Upper lobe of left lung (tissue), 6 donors: ENCODE measurements around the gene LRRC36. TPM values are rescaled to one million over a fixed set of nuclear protein-coding genes. Genes with fewer than 3 reads are reported as not detected.

ENCODE experiments used
- ATAC-seq, 2 donors: fragments of 200-7000 bp; cut with Tn5 transposase; one replicate each; pipeline ENCODE4 v1.9.1; 2022; ENCODE audit warnings: mild to moderate bottlenecking in 2 of 2, moderate library complexity in 2 of 2; ENCODE audit not compliant: low FRiP score in 2 of 2
- DNase-seq, 2 donors: peaks; one replicate each; pipeline ENCODE4 v3.0.0-alpha.2; 2019 to 2020
- H3K27ac ChIP-seq, 4 donors: fragments of 200-600 bp; sonication (generic); one replicate each; pipeline ENCODE4 v1.5.1; 2016 to 2019
- H3K27me3 ChIP-seq, 4 donors: fragments of 200-600 bp; sonication (generic); one replicate each; pipeline ENCODE4 v1.5.1; 2017 to 2019
- H3K36me3 ChIP-seq, 4 donors: fragments of 200-600 bp; sonication (generic); one replicate each; pipeline ENCODE4 v1.5.1; 2016 to 2019
- H3K4me1 ChIP-seq, 4 donors: fragments of 200-600 bp; sonication (generic); one replicate each; pipeline ENCODE4 v1.5.1; 2018 to 2019
- H3K4me3 ChIP-seq, 4 donors: fragments of 200-600 bp; sonication (generic); one replicate each; pipeline ENCODE4 v1.5.1; 2017 to 2019; ENCODE audit warnings: mild to moderate bottlenecking in 2 of 4, moderate library complexity in 1 of 4
- H3K9me3 ChIP-seq, 4 donors: fragments of 200-600 bp; sonication (generic); one replicate each; pipeline ENCODE4 v1.5.1; 2018 to 2019
- EP300 ChIP-seq, 4 donors: sonication (generic); formaldehyde crosslinking; IDR thresholded peaks; one replicate each; pipeline ENCODE4 v1.5.1; 2017; ENCODE audit warnings: antibody characterized with exemption in 4 of 4, control low read depth in 2 of 4
- POLR2A ChIP-seq, 4 donors: fragments of 450-650 bp; IDR thresholded peaks; one replicate each; pipeline ENCODE4 v1.5.1; 2016 to 2017; ENCODE audit warnings: antibody characterized with exemption in 4 of 4, mild to moderate bottlenecking in 2 of 4
- POLR2AphosphoS5 ChIP-seq, 2 donors: sonication (generic); formaldehyde crosslinking; IDR thresholded peaks; one replicate each; pipeline ENCODE4 v1.5.1; 2017; ENCODE audit warnings: antibody characterized with exemption in 2 of 2
- WGBS, 2 donors: methylation state at CpG; one replicate each; pipeline ENCODE4 v1.1.5; 2017 to 2018; 5-methylcytosine and 5-hydroxymethylcytosine counted together
- total RNA-seq, 6 donors: library from RNA; depleted of rRNA in 4 of 6; stranded (reverse); fragments of >200 nt in 4 of 6; gene quantifications; one replicate each; pipeline versions ENCODE4 v1.1.0 to v1.2.1, GENCODE V29; 2016 to 2021
- TF ChIP-seq, protein P1 (sequence below), 6 experiments: fragments of 450-650 bp in 4 of 6; fragments of 200-600 bp in 2 of 6; sonication (generic) in 2 of 6; IDR thresholded peaks; one replicate each; pipeline ENCODE4 v1.5.1; 2016 to 2019; ENCODE audit warnings: antibody characterized with exemption in 6 of 6
- donor health status: DM: no; HTN: no; CAD: no; lungs with moderate emphysema.
- donor health status: DM: no; HTN: yes; CAD: no; lungs with severe emphysema.

Gene LRRC36
- total RNA-seq, 6 donors from 2014 or later: 5.9 to 110 (median 22.8) TPM

DNA sequence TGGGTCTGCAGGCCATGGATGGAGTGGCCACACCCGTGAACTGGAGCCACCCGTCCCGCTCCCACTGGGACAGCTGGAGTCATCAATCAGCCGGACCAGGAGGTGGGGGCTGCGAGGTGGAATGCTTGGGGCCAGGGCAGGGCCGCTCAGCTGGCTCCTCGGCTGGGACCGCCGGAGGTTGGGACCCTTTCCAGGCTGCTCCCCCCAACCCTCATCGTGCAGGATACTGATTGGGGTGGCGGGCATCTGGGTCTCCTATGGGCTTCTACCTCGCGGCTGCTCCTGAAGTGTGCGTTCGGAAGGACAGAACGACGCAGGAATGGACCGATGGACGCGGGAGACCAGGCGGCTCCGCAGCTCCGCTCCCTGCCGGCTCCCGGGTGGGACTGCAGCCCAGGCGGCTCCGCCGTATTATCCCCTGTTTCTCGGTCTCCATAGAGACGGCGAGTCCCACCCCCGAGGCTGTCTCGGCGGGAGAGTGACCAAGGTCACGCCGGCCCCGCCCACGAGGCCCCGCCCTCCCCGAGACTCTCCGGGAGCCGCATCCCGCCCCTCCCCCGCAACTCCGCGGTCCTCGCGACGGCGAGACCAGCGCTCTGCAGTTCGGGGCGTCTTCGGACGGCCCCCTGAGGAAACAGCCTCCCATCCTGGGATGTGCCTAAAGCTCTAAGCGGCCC lies 66.6 kb downstream of the LRRC36 start, which contains the start of gene TPPP3:
TSS of gene TPPP3 (minus strand) at position 388 of the 677 bp plus-strand sequence. CDS start 2,387 bp downstream, outside the sequence.
- DNase-seq (peak; percentile 89 to 97), ATAC-seq (peak; percentile 81 to 83)
- Histone ChIP-seq H3K36me3 (no peaks in the 10 kb centered on the region), H3K4me3 (peak within 1 kb of the TSS in 3 of 4 donors; percentile 37 to 65 (median 51)), H3K27ac (peak within 1 kb of the TSS; percentile 65 to 76 (median 68)), H3K9me3 (no peaks in the 10 kb centered on the region), H3K4me1 (peaks cover 47 to 76% (median 63%) of the 10 kb centered on the region in 4 donors), H3K27me3 (peaks cover 0 to 13% (median 2%) of the 10 kb centered on the region in 4 donors)
- 12% methylated on average over 40 of the region's 56 CpGs; no CpG with 5 or more reads in 1 of the 2 donors for WGBS, 2 donors
- TF ChIP-seq POLR2A (IDR thresholded peaks at IDR 0.05) (peak in 2 of 4 donors; percentile 33 to 48), EP300 (IDR thresholded peaks at IDR 0.05) (peak in 1 of 4 donors; percentile 3), POLR2AphosphoS5 (IDR thresholded peaks at IDR 0.05) (peak in 1 of 2 donors; percentile 57)
- TF ChIP-seq, protein P1, sequence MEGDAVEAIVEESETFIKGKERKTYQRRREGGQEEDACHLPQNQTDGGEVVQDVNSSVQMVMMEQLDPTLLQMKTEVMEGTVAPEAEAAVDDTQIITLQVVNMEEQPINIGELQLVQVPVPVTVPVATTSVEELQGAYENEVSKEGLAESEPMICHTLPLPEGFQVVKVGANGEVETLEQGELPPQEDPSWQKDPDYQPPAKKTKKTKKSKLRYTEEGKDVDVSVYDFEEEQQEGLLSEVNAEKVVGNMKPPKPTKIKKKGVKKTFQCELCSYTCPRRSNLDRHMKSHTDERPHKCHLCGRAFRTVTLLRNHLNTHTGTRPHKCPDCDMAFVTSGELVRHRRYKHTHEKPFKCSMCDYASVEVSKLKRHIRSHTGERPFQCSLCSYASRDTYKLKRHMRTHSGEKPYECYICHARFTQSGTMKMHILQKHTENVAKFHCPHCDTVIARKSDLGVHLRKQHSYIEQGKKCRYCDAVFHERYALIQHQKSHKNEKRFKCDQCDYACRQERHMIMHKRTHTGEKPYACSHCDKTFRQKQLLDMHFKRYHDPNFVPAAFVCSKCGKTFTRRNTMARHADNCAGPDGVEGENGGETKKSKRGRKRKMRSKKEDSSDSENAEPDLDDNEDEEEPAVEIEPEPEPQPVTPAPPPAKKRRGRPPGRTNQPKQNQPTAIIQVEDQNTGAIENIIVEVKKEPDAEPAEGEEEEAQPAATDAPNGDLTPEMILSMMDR (IDR thresholded peaks at IDR 0.05): peak; percentile 67 to 93 (median 84)

DNA sequence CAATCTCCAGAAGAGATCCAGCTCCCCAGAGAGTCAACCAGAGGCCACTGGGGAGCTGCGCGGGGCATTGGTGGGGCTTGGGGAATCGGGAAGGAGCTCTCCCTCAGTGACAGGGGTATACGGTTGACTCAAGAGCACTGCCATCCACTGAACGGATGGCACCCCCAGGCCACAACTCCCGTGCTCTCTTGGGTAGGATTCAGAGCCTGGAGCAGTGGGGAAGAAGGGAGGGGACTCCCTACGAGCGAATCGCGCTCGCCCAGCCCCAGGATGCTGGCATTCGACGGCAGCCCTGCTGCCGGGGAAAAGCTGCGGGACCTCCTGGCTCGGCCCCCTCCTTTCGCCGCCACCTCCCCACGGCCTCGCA lies 67.2 kb downstream of the LRRC36 start:
- H3K9me3 ChIP-seq: no peaks in the 10 kb centered on the region
- peak overlapping the region in 3 of 4 donors; percentile 37 to 65 (median 51) for H3K4me3 ChIP-seq
- H3K27me3 ChIP-seq: peaks cover 0 to 13% (median 2%) of the 10 kb centered on the region in 4 donors
- TF ChIP-seq, protein P1 (IDR thresholded peaks at IDR 0.05): no peak
- TF ChIP-seq POLR2AphosphoS5 (IDR thresholded peaks at IDR 0.05) (no peak), EP300 (IDR thresholded peaks at IDR 0.05) (no peak), POLR2A (IDR thresholded peaks at IDR 0.05) (no peak)
- no peaks in the 10 kb centered on the region for H3K36me3 ChIP-seq
- H3K4me1 ChIP-seq: peaks cover 47 to 81% (median 63%) of the 10 kb centered on the region in 4 donors
- 12 to 23% methylated on average over 15 to 16 of the region's 20 CpGs for WGBS, 2 donors
- no peak for ATAC-seq
- peak overlapping the region; percentile 65 to 76 (median 68) for H3K27ac ChIP-seq
- no peak for DNase-seq

DNA sequence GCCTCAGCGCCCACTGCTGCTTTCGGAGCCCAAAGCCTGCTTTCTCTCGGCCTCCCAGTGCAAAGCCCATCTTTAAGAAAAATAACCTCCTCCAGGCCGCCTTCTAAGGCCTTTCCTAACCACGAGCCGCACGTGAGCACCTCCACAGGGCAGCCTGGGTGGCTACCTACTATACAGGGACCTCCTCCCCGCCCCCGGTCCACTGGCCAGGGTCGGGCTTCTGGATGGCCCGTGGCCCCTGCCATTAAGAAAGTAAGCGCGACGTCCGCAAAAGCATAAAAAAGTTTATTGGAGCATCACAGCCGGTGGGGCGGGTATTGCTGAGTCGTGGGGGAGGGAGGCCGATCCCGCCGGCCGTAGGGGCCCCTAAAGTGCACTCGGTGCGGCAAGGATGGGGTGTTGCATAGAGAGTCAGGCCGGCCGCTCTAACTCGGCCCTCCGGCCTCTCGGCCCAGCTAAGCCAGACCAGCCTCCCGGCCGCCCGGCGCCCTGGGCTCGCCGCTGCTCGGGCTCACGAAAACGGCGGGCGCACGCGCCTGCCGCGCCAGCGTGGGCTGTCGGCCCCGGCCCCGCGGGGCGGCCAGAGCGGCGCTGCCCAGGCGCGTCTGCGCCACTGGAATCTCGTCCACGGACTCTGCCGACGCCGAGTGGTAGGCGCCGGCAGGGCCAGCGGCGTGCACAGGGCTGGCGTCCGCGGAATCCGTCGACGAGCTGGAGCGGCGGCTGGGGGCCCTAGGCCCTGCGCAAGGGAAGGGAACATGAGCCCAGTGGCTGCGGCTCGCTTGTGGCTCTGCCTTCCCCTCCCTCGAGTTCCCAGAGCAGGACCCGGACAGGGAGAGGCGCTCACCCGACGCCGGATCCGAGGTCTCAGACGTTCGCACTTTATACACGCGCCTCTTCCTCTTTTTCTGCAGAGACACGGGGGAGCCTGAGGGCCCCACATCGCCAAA lies 67.8 kb downstream of the LRRC36 start:
- Histone ChIP-seq H3K27me3 (peaks cover 0 to 13% (median 2%) of the 10 kb centered on the region in 4 donors), H3K9me3 (no peaks in the 10 kb centered on the region), H3K27ac (peak overlapping the region; percentile 65 to 76 (median 68)), H3K4me3 (peak overlapping the region in 3 of 4 donors; percentile 37 to 65 (median 51)), H3K4me1 (peaks cover 51 to 88% (median 69%) of the 10 kb centered on the region in 4 donors), H3K36me3 (no peaks in the 10 kb centered on the region)
- TF ChIP-seq POLR2A (IDR thresholded peaks at IDR 0.05): no peak
- TF ChIP-seq POLR2AphosphoS5 (IDR thresholded peaks at IDR 0.05): no peak
- no peak for TF ChIP-seq EP300 (IDR thresholded peaks at IDR 0.05)
- TF ChIP-seq, protein P1 (IDR thresholded peaks at IDR 0.05): no peak
- no peak for ATAC-seq
- DNase-seq: peak in 1 of 2 donors; percentile 87
- 47 to 51% methylated on average over 43 to 86 of the region's 88 CpGs for WGBS, 2 donors

DNA sequence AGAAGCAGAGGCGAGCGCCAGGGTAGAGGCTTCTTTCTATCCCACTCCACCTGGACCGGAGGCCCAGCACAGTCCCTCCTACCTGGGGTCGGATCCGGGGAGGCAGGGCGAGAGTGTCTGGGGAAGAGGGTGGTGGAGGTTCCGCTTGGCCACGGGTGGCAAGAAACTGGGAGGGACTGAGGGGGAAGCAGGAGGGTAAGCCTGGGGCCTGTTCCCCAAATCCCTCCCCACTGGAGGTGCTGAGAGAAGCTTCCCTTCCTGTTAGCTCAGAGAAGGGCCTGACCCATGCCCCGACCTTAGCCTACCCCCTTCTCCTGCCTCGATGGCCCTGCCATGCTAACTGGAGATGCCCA lies 68.5 kb downstream of the LRRC36 start:
- no peak for ATAC-seq
- Histone ChIP-seq H3K27me3 (peaks cover 0 to 13% (median 2%) of the 10 kb centered on the region in 4 donors), H3K36me3 (no peaks in the 10 kb centered on the region), H3K4me3 (peak overlapping the region in 2 of 4 donors; percentile 1 to 51), H3K9me3 (no peaks in the 10 kb centered on the region), H3K4me1 (peaks cover 54 to 88% (median 71%) of the 10 kb centered on the region in 4 donors), H3K27ac (peak overlapping the region in 3 of 4 donors; percentile 65 to 69 (median 65))
- 56 to 83% methylated on average over 2 to 10 of the region's 10 CpGs for WGBS, 2 donors
- TF ChIP-seq POLR2AphosphoS5 (IDR thresholded peaks at IDR 0.05): no peak
- TF ChIP-seq POLR2A (IDR thresholded peaks at IDR 0.05): no peak
- TF ChIP-seq, protein P1 (IDR thresholded peaks at IDR 0.05): no peak
- TF ChIP-seq EP300 (IDR thresholded peaks at IDR 0.05): no peak
- no peak for DNase-seq
